Stimulated activated CD8-positive, alpha-beta memory T cell treated with anti-CD3 and anti-CD28 coated beads, Interleukin-7, amount 100 ng/mL, for 24 hours (primary cell): ENCODE results near the gene NLRC3.

ENCODE experiments used
- DNase-seq: peaks from one replicate; pipeline ENCODE4 v3.0.0-alpha.2; 2020; ENCODE audit warnings: low read depth

NLRC3 gene

DNA sequence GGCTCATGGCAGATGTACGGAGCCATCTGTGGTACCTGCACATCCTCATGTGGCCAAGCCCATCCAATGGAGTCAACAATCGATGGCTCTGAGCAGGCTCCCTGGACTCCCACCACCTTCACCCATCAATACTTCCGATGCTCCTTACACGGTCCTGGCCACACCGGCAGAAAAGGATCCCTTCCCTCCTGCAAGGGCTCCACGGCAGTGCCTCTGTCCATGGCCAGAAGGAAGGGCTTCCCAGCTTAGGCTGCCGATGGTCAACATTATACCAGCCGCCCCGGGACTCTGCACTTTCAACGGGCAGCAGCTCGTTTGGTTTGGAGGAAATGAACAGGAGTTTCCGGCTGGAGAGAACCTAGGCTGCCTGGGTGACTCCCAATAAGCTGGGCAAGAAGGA, 21.0 kb upstream of the NLRC3 start:
- DNase-seq: no peak

DNA sequence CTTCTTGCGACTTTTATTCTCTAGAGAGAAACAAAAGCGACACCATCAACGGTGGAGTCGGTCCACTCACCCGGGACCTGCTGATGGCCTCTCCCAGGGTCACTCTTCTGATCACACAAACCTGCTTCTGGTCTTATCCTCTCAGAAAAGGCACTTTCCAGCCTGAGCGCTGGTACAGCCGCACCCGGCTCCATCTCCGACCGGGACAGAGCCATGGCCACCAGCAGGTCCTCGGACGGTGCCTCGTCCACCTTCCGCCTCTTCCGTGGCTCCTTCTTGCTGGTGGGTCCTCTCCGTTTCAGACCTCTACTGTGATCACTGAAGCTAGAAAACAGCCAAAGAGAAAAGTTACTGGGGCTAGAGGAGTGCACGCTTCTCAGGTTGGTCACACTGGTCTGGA, 20.5 kb upstream of the NLRC3 start:
- DNase-seq: no peak

DNA sequence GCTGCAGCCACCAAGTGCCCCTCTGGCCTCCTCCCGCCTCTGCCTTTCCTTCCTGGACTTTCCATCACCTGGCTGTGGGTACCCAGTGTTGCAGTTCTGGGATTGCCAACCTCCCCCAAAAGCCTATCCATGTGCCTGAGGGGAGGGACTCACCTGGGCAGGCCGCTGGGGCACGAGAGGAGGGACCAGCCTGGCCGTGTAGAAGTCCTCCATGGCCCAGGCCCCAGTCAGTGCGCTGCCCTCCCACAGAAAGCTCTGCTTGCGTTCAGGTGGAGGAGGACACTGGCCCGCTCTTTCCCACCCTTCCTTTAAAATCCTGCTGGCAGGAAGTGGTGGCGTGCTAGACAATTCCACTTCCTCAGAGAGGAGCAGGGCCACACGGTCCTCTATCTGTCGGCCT, 20.0 kb upstream of the NLRC3 start:
- DNase-seq: no peak

DNA sequence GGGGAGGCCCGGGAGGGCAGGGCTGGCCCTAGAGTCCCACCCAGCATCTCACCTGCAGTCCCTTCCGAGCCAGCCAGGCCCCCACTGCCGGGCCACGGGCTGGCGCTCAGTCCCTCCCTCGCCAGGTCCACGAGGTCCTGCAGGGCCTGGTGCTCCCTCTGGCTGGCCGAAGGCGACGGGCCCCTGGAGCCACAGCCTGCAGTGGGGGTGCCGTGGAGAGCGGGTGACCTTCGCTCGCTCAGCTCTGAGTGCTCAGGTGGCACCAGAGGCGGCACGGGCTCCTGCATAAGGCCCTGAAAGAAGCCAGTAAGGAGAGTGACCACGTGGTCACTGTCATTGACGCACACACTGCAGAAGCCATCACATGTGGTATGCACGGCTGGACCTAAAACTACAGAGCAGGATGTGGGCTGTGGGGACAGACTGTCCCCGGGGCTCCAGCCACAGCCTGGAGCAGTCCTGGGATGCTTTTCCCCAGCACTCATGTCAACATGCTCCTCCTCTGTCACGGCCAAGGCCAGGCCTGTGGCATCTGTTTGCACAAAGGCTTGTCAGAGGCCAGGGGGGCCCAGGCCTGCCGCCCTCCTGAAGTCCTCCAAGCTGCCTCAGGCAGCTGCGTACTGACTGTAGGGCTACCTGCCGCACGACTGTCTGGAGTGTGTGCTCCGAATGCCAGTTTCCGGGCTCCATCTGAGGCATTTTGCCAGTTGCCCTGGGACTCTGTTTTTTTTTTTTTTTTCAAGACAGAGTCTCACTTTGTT, 19.1 kb upstream of the NLRC3 start:
- no peak for DNase-seq

DNA sequence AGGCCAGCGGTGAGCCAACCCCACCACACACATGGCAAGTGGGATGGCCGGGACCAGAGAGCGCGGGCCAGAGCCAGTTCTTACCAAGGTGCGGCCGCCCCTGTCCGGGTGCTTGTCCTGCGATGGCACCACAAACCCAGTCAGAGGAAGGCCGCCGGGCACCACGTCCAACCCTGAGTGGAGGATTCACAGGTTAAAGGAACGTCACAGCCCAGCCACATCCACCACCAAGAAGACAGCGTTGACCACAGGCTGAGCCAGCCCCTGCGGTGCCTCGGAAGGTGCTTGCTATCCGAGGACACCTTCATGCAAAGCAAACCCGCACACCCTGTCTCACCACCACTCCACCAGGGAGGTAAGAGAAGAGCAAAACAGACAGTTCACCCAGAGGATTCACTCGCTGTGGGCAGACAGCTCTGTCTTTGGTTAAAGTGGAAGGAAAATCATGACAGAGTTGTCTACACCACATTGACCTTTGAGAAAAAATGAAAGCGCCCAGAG, 18.4 kb upstream of the NLRC3 start:
- no peak for DNase-seq

DNA sequence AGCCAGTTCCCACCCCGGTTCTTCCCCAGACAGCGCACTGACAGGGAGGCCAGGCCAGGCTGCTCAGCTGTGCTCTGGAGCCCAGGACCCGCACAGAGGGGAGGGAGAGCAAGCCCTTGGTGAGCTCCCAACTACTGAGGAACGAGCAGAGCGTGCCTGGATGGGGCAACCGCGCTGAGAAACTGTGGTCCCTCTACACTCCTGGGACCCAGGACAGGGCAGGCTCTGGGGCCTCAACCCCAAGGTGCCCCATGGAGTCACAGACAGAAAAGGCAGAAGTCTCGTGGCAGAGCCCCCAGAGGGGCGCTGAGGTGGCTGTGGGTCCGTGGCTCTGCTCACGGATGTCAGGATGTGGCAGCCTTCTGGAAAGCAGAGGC, 17.9 kb upstream of the NLRC3 start:
- no peak for DNase-seq

DNA sequence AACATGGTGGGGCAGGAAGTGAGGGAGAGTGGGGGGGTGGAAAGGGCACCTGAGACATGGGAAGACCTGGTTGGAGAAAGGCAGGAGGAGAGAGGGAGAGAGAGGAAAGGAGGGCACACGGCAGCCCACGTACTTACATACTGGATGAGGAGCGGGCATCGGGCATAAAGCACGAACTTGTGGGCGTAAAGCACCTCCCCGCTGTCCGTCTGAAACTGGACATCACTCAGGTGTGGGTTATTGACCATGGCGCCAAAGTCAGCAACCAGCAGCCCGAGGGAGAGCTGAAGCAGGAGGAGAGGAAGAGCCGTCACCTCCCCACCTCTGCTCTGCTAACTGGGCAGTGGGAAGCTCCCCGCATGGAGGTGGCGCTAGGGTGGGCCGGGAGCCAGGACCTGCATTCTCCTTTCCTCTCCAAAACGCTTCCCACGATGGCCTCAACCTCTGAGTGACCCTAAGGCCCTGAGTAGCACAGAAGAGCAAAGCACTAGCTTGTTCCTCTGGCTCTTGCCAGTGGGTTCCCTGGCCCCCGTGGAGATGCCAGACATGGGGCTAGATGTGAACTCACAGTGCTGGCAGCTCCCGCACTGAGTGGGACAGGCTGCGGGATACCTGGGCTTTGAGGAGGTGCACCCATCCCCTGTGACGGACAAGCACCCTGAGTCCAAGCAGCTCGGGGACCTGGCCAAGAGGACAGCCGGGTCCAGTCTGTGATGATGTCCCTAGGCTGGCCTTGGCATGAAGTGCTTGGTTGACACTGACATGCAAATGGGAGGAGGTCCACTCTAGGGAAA, 17.3 kb upstream of the NLRC3 start:
- DNase-seq: no peak

DNA sequence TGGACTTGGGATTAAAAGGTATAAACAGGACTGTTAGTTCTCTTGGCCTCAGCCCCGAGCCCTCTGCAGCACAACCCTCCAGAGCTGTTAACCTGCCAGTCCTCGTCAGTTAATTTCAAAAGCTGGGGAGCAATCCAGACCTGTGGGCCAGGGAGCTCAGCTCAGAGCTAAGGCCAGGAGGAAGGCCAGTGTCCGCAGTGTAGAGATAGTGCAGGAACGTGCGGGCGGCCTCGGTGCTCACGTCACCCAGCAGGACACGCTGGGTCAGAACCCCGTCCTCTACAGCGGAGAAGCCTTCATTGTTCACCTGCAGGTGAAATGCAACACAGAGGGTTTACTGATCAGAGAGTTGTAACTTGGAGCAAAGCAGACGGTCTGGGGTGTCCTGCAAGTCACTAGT, 15.4 kb upstream of the NLRC3 start:
- DNase-seq: no peak

DNA sequence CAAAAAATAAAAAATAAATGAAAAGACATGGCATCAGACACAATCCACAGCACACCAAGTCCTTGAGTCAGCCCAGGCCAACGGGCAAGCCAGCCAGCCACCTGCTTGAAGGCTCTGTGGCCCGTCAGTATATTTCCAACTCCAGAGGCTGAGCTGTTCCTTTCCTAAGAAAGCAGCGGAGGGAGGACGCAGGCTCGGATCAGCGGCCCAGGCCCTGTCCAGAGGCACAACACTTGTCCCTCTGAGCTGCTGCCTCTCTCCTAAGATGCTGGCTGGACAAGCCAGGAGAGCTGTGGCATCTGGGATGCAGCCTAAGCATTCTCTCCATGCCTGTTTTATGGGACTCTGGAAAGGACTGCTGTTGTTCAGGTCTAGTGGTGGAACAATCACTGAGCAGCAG, 14.8 kb upstream of the NLRC3 start:
- DNase-seq: no peak

DNA sequence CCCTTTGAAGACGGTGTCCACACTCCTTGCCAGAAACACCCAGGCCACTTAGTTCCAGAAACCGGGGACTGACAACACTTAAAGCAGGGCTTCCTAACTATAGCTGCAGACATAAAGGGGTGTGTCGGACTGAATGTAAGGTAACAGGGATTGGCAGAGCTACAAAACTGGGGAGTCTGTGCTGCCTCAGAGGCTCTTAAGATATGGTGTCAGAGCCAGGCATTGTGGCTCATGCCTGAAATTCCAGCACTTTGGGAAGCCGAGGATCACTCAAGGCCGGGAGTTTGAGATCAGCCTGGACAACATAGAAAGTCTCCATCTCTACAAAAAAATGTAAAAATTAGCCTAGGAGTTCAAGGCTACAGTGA, 14.2 kb upstream of the NLRC3 start:
- no peak for DNase-seq

DNA sequence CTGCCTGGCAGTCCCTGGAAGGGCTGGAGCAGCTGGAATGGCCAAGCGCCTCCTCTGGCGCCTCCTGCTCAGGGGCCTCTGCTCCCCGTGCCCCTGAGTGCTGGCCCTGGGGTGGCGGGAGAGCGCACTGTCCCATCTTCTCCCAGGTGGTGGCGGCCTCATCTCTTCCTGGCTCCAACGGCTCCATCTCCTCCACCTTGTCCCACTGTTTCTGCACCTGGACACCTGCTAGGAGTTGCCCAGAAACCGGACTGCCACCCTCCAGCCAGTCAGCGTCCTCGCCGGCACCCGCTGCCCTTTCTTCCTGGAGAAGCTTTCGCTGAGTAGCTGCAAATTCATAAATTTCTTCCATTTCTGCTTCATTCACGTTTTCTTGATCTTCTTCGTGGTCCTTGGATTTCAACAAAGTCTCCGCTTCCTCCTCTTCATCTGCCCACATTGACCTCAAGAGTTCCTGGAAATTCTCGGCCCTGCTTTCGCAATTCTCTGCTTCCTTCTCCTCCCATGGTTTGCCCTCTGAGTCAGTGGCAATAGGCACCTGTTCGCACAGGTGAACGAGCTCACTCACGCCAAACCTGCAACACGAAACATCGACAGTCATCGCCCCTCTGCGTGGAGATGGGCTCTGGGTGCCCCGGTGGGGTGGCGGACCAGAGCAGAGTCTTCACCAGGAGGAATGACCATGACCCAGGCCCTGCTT, 13.7 kb upstream of the NLRC3 start:
- no peak for DNase-seq

DNA sequence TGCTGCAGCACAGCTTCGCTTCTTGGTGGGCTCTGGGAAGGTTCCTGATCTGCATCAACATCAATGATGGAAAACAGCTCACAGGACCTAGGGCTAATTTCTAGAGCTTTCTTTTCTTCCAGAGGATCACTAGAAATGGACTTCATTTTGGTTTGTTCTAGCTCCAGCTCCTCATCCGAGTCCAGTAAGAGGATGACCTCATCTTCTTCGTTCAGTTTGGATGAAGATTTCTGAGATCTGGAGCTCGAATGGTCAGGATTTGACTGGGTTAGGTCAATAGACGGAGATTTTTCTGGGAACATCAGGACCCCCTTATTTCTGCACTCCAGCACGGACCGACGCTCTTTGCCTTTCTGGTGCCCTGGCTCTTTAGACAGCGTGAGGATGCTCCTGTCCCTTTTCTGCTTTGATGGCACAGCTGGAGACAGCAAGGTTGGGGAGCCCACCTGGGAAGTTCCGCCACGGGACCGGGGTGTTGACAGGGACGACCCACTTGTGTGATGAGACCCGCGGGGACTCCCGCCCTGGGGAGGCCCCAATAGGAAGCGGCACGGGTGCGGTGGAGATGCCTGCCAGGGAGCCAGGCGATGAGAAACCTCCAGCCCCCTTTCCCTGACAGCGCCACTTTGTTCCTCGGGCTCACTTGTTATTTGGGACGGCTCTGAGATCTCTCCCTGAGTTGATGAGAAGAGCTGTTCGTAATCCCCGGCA, 12.9 kb upstream of the NLRC3 start:
- DNase-seq: no peak

DNA sequence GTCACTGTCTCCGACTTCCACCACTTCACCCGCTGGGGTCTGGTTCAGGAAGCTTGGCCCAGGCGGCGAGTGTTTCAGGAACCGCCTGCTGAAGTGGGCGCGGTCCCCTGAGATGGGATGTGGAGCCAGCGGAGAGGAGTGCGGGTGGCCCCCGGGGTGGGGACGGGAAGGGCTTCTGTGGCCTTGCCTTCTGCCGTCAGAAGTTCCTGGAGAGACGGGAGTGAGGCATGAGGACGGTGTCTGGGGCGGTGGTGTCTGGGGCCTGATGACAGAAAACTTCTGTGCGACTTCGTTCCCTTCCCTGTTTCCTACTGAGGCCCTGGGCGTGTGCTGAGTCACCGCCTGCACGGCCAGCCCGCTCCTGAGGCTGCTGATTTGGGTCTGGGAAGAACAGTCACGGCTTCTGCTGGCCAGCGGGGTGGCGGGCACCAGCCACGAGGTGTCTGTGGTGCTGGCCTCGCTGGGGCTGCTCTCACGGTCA, 12.3 kb upstream of the NLRC3 start:
- DNase-seq: no peak

DNA sequence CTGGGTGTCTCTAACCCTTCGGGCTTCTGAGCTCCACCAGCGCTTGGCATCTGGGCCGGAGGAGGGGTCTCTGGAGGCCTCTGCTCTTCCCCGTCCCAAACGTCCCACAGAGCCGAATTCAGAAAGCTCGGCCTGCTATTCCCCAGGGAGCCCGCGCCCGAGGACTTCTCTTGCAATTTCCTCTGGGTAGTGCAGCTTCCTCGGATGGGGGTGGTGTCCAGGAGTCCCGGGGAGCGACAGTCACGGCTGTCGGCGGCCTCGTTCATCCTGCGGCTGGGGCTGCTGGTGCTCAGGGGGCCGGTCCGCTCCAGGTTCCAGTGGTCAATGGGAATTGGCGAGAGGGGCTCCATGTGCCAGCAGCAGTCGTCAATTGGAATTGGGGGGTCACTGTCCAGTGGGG, 11.8 kb upstream of the NLRC3 start:
- DNase-seq: no peak

DNA sequence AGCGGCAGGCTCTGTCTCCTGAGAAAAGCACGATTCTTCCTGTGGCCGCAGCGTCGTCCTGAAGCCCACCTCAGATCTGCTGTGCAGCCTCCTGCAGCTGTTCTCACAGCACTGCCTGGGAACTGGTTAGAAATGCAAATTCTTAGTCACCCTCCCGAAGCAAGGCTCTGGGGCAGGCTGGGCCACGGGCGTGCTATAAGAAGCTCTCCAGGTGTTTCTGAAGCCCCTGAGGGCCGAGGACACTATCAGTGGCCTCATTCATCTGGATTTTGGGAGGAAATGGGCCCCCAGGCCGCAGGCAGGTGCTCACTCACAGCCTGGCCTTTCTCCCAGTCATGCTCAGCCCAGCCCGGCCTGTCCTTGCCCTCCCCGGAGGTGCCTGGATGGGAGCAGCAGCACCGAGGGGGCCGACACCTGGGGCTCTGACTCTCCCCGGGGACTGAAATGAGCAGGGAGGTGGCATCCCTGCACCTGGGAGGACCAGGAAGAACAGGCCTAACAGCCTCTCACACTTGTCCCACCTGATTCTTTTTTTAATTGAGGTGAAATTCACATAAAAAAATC, 10.4 kb upstream of the NLRC3 start:
- DNase-seq: no peak

DNA sequence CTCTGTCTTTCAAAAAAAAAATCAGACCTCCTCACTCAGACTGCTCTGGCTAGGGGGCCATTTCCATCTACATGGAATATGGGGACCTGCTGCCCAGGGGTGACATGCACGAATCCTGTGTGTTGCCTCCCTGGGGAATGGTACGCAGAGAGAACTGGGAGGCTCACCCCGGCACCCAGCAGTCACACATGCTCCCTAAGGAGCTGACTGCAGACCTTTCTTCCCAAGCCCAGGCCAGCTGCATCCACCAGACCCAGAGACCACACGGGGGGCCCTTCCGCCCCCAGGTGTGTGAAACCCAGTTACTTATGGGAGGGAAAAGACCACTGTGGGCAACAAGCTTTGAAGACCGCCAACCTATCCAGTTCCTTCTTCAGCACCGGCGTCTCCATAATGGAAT, 7.2 kb upstream of the NLRC3 start:
- DNase-seq: no peak

DNA sequence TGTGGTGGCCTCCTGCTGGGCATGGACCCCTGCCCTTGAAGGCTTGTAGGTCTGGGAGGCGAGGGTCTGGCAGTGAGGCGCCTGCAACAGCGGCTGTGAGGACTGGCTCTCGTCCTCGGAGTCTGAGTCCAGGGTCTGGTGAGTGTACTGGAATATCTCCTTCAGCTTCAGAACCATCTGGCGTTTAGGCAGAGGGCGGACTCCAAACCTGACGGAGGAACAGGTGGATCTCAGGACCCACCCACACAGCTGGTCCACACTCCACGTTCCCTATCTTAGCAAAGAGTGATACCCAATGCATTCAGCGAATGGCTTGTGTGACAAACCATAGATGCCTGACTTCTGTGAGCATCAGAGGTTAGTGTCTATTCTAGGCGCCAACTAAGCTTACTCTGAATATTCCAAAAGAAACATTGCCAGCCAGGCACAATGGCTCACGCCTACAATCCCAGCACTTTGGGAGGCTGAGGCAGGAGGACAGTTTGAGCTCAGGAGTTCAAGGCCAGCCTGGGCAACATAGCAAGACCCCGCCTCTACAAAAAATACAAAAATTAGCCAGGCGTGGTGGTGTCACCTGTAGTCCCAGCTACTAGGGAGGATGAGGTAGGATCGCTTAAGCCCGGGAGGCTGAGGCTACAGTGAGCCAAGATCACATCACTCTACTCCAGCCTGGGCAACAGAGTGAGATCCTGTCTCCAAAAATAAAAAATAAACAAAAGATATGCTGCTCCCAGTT, 6.3 kb upstream of the NLRC3 start:
- no peak for DNase-seq

DNA sequence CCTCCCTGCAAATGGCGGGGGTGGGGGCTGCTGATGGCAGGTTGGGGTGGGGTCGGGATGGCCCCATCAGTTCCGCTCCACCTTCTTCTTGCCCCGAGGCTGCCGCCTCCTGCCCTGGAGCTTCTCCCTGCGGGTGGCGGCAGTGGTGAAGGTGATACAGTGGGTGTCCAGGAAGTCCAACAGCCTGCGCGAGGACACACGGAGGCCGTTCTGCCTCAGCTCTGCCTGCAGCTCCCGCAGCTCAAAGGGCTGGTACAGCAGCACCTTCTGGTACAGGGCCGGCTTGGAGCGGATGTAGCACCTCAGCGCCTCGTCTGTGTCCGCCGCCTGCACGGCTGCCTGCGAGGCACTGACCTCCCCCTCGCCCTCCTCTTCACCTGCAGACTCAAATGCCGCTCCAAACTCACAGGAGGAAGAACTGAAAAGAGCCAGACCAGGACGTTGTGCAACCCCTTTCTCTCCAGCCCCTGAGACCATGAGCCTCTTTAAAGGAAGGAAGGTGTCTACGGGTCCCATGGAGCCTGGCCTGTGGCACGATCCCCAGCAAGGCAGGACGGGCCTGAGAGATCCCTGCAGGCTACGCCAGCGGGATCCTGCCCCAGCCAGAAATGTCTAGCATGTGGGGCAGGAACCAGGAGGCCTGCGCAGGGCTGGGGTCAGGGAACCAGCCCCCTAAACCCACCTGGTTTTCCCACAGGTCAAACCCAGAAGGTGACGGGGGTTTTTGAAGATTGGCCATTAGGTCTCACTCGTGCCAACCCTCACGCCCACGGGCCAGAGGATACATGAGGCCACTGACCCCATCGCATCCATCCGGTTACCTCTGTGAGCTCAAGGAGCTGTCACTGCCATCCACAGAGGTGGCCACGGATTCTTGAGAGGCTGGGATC, 5.3 kb upstream of the NLRC3 start:
- no peak for DNase-seq

DNA sequence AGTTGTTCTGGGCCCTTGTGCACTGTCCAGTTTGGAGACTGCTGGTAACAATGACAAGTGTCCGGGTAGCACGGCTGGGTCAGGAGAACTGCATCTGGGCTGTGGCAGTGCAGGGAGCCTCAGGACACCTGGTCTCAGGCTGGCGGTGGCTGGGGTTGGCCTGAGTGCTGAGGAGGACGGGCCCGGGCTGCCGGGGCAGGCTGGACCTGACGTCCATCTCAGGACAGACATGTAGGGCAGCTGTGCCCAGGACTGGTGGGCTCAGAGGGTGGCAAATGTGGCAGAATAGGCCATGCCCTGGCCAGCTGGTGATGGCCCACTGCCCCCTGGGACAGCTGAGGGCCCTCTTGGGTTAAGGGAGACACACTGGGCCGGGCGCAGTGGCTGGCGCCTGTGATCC, 4.2 kb upstream of the NLRC3 start:
- DNase-seq: no peak

DNA sequence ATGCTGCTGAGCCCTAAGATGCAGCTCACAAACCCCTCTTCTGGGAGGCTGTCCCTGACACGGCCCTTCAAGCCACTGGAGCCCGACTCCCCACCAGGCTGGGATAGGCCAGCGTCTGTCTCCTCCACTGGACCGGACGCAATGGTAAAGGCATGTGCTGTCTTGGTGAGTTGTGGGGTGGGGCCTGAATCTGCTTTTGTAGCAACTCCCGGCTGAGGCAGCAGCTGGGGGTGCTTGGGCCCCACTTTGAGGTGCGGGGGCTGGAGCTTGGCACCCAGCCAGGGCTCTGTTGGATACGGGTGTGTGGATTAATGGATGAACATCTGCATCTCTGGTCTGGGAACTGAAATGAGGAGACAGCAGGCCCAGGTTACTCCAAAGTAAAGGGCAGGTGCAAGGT, 3.5 kb upstream of the NLRC3 start:
- no peak for DNase-seq
